ENCODE results near the gene VAT1L. TPM values are rescaled to one million over a fixed set of nuclear protein-coding genes. Genes with fewer than 3 reads are reported as not detected.

Gene VAT1L
- total RNA-seq, 2 donors from 2014 or later = 0.05 to 4.4 TPM

- Histone ChIP-seq H3K27me3 (replicated peaks; ENCODE audit: insufficient read depth) (peaks cover 14% of the 10 kb centered on the region), H3K9me3 (no peaks in the 10 kb centered on the region), H3K4me3 (no peak overlapping the region), H3K4me1 (replicated peaks) (peaks cover 9% of the 10 kb centered on the region), H3K27ac (no peak overlapping the region), H3K36me3 (no peaks in the 10 kb centered on the region)
- DNase-seq (ENCODE audit: low spot score) = no peak
- 51% methylated on average over 3 of the region's 3 CpGs for WGBS
- intact Hi-C loops (cut with DNase I) = no loop called here
- no peak for TF ChIP-seq CTCF (IDR thresholded peaks at IDR 0.05)
- no peak for TF ChIP-seq POLR2AphosphoS5 (IDR thresholded peaks at IDR 0.05)
- no peak for TF ChIP-seq POLR2A (IDR thresholded peaks at IDR 0.05)
Measured at GRCh38 chr16:77790912-77791311, 2.5 kb downstream of the VAT1L start.

- intact Hi-C loops (cut with DNase I) = no loop called here
- Histone ChIP-seq H3K4me3 (no peak overlapping the region), H3K4me1 (replicated peaks) (peaks cover 7% of the 10 kb centered on the region), H3K36me3 (no peaks in the 10 kb centered on the region), H3K9me3 (no peaks in the 10 kb centered on the region), H3K27me3 (replicated peaks; ENCODE audit: insufficient read depth) (peaks cover 14% of the 10 kb centered on the region), H3K27ac (no peak overlapping the region)
- TF ChIP-seq POLR2A (IDR thresholded peaks at IDR 0.05) (no peak), CTCF (IDR thresholded peaks at IDR 0.05) (no peak), POLR2AphosphoS5 (IDR thresholded peaks at IDR 0.05) (no peak)
- 26% methylated on average over 2 of the region's 2 CpGs for WGBS
- DNase-seq (ENCODE audit: low spot score) = no peak
Measured at GRCh38 chr16:77793417-77793816, 5.1 kb downstream of the VAT1L start.

GRCh38 chr16:77794586-77794985, 6.2 kb downstream of the VAT1L start:
- H3K27ac ChIP-seq = no peak overlapping the region
- WGBS = 87% methylated on average over 3 of the region's 3 CpGs
- H3K9me3 ChIP-seq = no peaks in the 10 kb centered on the region
- no peaks in the 10 kb centered on the region for H3K36me3 ChIP-seq
- H3K4me1 ChIP-seq (replicated peaks) = no peaks in the 10 kb centered on the region
- H3K27me3 ChIP-seq (replicated peaks; ENCODE audit: insufficient read depth) = peaks cover 5% of the 10 kb centered on the region
- no peak overlapping the region for H3K4me3 ChIP-seq
- no peak for TF ChIP-seq POLR2A (IDR thresholded peaks at IDR 0.05)
- TF ChIP-seq CTCF (IDR thresholded peaks at IDR 0.05) = no peak
- TF ChIP-seq POLR2AphosphoS5 (IDR thresholded peaks at IDR 0.05) = no peak
- DNase-seq (ENCODE audit: low spot score) = no peak
- intact Hi-C loops (cut with DNase I) = no loop called here

- H3K4me1 ChIP-seq (replicated peaks) = no peaks in the 10 kb centered on the region
- no peaks in the 10 kb centered on the region for H3K9me3 ChIP-seq
- WGBS = 92% methylated on average over 8 of the region's 8 CpGs
- TF ChIP-seq POLR2A (IDR thresholded peaks at IDR 0.05) = no peak
- no peaks in the 10 kb centered on the region for H3K27me3 ChIP-seq (replicated peaks; ENCODE audit: insufficient read depth)
- intact Hi-C loops (cut with DNase I) = no loop called here
- H3K27ac ChIP-seq = no peak overlapping the region
- H3K4me3 ChIP-seq = no peak overlapping the region
- DNase-seq (ENCODE audit: low spot score) = no peak
- no peaks in the 10 kb centered on the region for H3K36me3 ChIP-seq
Measured at GRCh38 chr16:77801817-77802216, 13.5 kb downstream of the VAT1L start.

GRCh38 chr16:77805398-77805797, 17.0 kb downstream of the VAT1L start:
- 29% methylated on average over 10 of the region's 10 CpGs for WGBS
- H3K4me3 ChIP-seq = no peak overlapping the region
- H3K4me1 ChIP-seq (replicated peaks) = no peaks in the 10 kb centered on the region
- no peaks in the 10 kb centered on the region for H3K9me3 ChIP-seq
- H3K27ac ChIP-seq = no peak overlapping the region
- H3K27me3 ChIP-seq (replicated peaks; ENCODE audit: insufficient read depth) = no peaks in the 10 kb centered on the region
- TF ChIP-seq CTCF (IDR thresholded peaks at IDR 0.05) = no peak
- no peak for TF ChIP-seq POLR2AphosphoS5 (IDR thresholded peaks at IDR 0.05)
- no peak for TF ChIP-seq POLR2A (IDR thresholded peaks at IDR 0.05)
- DNase-seq (ENCODE audit: low spot score) = peak; percentile 36
- intact Hi-C loops (cut with DNase I) = no loop called here
- H3K36me3 ChIP-seq = no peaks in the 10 kb centered on the region

Measured in prostate gland (tissue), 2 donors.